ENCODE results near the gene FAM3A.

DNA sequence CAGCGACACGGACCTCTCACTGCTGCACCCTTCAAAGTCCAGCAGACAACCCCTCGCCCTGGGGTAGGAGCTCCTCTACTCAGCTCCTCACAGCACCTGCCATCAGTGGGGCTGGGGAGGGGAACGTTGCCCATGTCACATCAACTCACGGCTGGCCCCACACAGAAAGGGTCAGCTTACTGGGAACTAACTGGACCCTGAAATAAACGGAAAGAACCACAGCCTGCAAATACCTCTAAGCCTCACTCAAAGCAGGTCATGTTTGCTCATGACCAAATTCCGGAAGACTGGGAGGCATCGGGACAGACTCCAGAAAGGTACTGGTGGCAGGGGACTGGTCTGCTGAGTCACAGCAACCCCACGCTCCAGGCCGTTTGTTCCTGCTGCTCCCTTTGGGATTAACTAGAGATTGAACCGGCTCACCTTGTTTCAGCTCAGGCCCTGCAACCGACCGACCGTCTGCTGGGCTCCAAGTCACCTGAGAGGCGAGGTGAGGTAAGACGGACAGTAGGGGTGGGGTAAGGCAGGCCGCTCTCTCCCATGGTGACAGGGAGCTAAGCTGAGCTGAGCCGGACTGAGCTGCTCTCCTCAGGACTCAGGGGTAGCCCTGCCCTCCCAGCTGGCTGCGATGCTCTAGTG lies 25.0 kb upstream of the FAM3A start:
- TF ChIP-seq, protein P1, sequence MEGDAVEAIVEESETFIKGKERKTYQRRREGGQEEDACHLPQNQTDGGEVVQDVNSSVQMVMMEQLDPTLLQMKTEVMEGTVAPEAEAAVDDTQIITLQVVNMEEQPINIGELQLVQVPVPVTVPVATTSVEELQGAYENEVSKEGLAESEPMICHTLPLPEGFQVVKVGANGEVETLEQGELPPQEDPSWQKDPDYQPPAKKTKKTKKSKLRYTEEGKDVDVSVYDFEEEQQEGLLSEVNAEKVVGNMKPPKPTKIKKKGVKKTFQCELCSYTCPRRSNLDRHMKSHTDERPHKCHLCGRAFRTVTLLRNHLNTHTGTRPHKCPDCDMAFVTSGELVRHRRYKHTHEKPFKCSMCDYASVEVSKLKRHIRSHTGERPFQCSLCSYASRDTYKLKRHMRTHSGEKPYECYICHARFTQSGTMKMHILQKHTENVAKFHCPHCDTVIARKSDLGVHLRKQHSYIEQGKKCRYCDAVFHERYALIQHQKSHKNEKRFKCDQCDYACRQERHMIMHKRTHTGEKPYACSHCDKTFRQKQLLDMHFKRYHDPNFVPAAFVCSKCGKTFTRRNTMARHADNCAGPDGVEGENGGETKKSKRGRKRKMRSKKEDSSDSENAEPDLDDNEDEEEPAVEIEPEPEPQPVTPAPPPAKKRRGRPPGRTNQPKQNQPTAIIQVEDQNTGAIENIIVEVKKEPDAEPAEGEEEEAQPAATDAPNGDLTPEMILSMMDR (IDR thresholded peaks at IDR 0.05): no peak
- TF ChIP-seq POLR2AphosphoS5 (IDR thresholded peaks at IDR 0.05): no peak
- no peak for TF ChIP-seq POLR2A (IDR thresholded peaks at IDR 0.05)

All from transverse colon (tissue), 4 donors.